H1 (cell line): Measurements from ENCODE around the gene FRMPD2. TPM values are rescaled to one million over a fixed set of nuclear protein-coding genes. Genes with fewer than 3 reads are reported as not detected.

ENCODE experiments used
- KDM1A ChIP-seq: fragments of 200-600, 300-600 bp; sonication (generic); IDR thresholded peaks from 2 replicates; pipeline ENCODE4 v1.7.1; 2016; ENCODE audit warnings: mild to moderate bottlenecking, low read length, borderline replicate concordance
- RNF2 ChIP-seq: fragments of 200-900, 300-1000 bp; sonication (generic); IDR thresholded peaks from 2 replicates; pipeline ENCODE4 v1.7.1; 2016; ENCODE audit warnings: borderline replicate concordance, low read depth, mild to moderate bottlenecking, antibody characterized with exemption, low read length; ENCODE audit not compliant: poor library complexity, severe bottlenecking; ENCODE audit errors: missing control alignments
- polyA plus RNA-seq, 7 experiments: library from polyadenylated mRNA; depleted of rRNA in 3 of 7; stranded (reverse) in 5 of 7; unstranded in 2 of 7; fragments of >200 nt in 5 of 7; fragments of 200-250 nt in 2 of 7; gene quantifications; 1 replicate in 5 of 7; 2 replicates in 1 of 7; 4 replicates in 1 of 7; pipeline versions ENCODE4 v1.2.1 to v1.2.3, GENCODE V29; 2011 to 2013; ENCODE audit warnings: missing spikeins in 2 of 7, mixed read lengths in 2 of 7
- total RNA-seq: library from RNA; stranded (reverse); fragmentation: NEBNext Ultra II Directional; extraction: Animal tissue kit (Norgen Biotek cat#: 25700); gene quantifications from 2 replicates; pipeline ENCODE4 v1.2.1, GENCODE V29; 2021

FRMPD2 gene
- total and polyA plus RNA-seq, 2 of the 8 experiments (the other 6 are each of a cell fraction or from before 2014, with no cell fraction given) = 0.07 to 0.47 TPM

- TF ChIP-seq KDM1A (no peak), RNF2 (no peak)
Observed at GRCh38 chr10:48199580-48200377, 74.7 kb downstream of the FRMPD2 start (continued).
